Middle frontal gyrus (tissue), 1 donor: Measurements from ENCODE around the gene CNTN5.
"Not testable (repeated sequence)": the region's sequence is repeated elsewhere in the genome, so short reads cannot be mapped to it uniquely, and the experiment has no call there.

Source experiments
- DNase-seq: peaks from one replicate; pipeline ENCODE4 v3.0.0-alpha.2; 2015; ENCODE audit warnings: low spot score; ENCODE audit errors: extremely low spot score

CNTN5 gene

GRCh38 chr11:99271527-99271926, 250.8 kb downstream of the CNTN5 start:
- no peak for DNase-seq

- DNase-seq = no peak
Measured at GRCh38 chr11:99275521-99275920, 254.8 kb downstream of the CNTN5 start.

GRCh38 chr11:99277281-99277680, 256.5 kb downstream of the CNTN5 start:
- DNase-seq = no peak

GRCh38 chr11:99279266-99279665, 258.5 kb downstream of the CNTN5 start:
- DNase-seq = no peak

GRCh38 chr11:99281331-99281730, 260.6 kb downstream of the CNTN5 start:
- no peak for DNase-seq

- not testable (repeated sequence) for DNase-seq
Measured at GRCh38 chr11:99297925-99298324, 277.2 kb downstream of the CNTN5 start.

- DNase-seq = no peak
Measured at GRCh38 chr11:99307510-99308088, 286.9 kb downstream of the CNTN5 start.

- no peak for DNase-seq
Measured at GRCh38 chr11:99311870-99312269, 291.1 kb downstream of the CNTN5 start.

GRCh38 chr11:99316776-99317520, 296.2 kb downstream of the CNTN5 start:
- no peak for DNase-seq

GRCh38 chr11:99320769-99321290, 300.1 kb downstream of the CNTN5 start:
- no peak for DNase-seq

GRCh38 chr11:99325847-99326246, 305.1 kb downstream of the CNTN5 start:
- no peak for DNase-seq

GRCh38 chr11:99327066-99327465, 306.3 kb downstream of the CNTN5 start:
- DNase-seq = no peak

GRCh38 chr11:99327527-99327926, 306.8 kb downstream of the CNTN5 start:
- DNase-seq = no peak

GRCh38 chr11:99333621-99334020, 312.9 kb downstream of the CNTN5 start:
- DNase-seq = no peak

GRCh38 chr11:99343117-99343516, 322.4 kb downstream of the CNTN5 start:
- DNase-seq = no peak

- DNase-seq = no peak
Measured at GRCh38 chr11:99349151-99349673, 328.5 kb downstream of the CNTN5 start.

- no peak for DNase-seq
Measured at GRCh38 chr11:99351624-99352023, 330.9 kb downstream of the CNTN5 start.

GRCh38 chr11:99352642-99353041, 331.9 kb downstream of the CNTN5 start:
- no peak for DNase-seq

GRCh38 chr11:99366546-99366945, 345.8 kb downstream of the CNTN5 start:
- DNase-seq = no peak

GRCh38 chr11:99368583-99368982, 347.8 kb downstream of the CNTN5 start:
- no peak for DNase-seq

GRCh38 chr11:99370549-99371216, 349.9 kb downstream of the CNTN5 start:
- no peak for DNase-seq

- DNase-seq = no peak
Measured at GRCh38 chr11:99371257-99371656, 350.5 kb downstream of the CNTN5 start.
